ENCODE measurements around the gene PCSK9.

- TF ChIP-seq CTCF (IDR thresholded peaks at IDR 0.05) (no peak), POLR2A (IDR thresholded peaks at IDR 0.05) (no peak)
Observed at GRCh38 chr1:55064071-55064581, 24.8 kb downstream of the PCSK9 start.
